IPS-18a (cell line): ENCODE results near the gene USP47.

Source experiments
- H3K27ac ChIP-seq: one replicate; pipeline ENCODE4 v1.5.1; 2013; ENCODE audit warnings: low read length
- H3K27me3 ChIP-seq: one replicate; pipeline ENCODE4 v1.6.1; 2013; ENCODE audit warnings: mild to moderate bottlenecking, low read length; ENCODE audit not compliant: control insufficient read depth, insufficient read depth
- H3K36me3 ChIP-seq: one replicate; pipeline ENCODE4 v1.6.1; 2013; ENCODE audit warnings: low read depth, low read length; ENCODE audit not compliant: control insufficient read depth
- H3K4me1 ChIP-seq: one replicate; pipeline ENCODE4 v1.6.1; 2013; ENCODE audit warnings: low read depth, low read length; ENCODE audit not compliant: control insufficient read depth
- H3K4me3 ChIP-seq: one replicate; pipeline ENCODE4 v1.5.1; 2013; ENCODE audit warnings: low read length
- H3K9ac ChIP-seq: one replicate; pipeline ENCODE4 v1.6.1; 2013; ENCODE audit warnings: mild to moderate bottlenecking, low read length, moderate library complexity
- H3K9me3 ChIP-seq: one replicate; pipeline ENCODE4 v1.6.1; 2013; ENCODE audit warnings: low read depth, low read length; ENCODE audit not compliant: control insufficient read depth

USP47 gene

DNA sequence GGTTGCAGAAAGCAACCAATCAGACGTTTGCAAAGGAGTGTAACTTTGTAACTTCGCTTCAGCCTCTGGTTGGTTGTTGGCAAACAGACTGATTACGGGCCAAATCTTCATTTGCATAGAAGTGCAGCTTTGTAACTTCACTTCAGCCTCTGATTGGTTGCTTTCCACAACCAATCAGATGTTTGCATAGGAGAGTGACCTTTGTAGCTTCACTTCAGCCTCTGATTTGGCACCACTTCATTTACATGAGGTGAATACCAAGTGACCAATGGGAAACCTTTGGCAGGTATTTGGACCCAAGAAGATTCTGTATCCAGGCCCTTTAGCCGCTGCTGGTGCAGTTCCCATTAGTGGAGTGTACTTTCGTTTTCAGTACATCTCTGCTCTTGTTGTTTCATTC is 16.0 kb downstream of the USP47 start:
- no peaks in the 10 kb centered on the region for H3K27me3 ChIP-seq

DNA sequence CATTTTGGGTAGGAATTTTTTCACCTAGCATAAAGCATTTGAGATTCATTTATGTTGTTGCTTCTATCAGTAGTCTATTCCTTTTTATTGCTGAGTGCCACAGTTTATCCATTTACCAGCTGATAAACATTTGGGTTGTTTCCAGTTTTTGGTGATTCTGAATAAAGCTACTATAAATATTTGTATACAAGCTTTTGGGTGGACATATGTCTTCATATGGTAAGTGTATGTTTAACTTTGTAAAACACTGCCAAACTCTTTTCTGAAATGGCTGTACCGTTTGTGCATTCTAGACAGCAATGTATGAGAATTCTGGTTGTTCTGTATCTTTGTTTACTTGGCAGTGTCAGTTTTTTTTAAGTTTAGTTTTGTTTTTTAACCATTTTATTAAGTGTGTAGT is 16.9 kb downstream of the USP47 start:
- Histone ChIP-seq H3K27ac (no peak overlapping the region), H3K9me3 (no peaks in the 10 kb centered on the region), H3K4me3 (no peak overlapping the region)

More for the DNA sequence above, 16.0 kb downstream of the USP47 start:
- Histone ChIP-seq H3K4me3 (no peak overlapping the region), H3K4me1 (peaks cover 26% of the 10 kb centered on the region), H3K9me3 (no peaks in the 10 kb centered on the region), H3K27ac (no peak overlapping the region), H3K9ac (no peak overlapping the region), H3K36me3 (no peaks in the 10 kb centered on the region)

GRCh38 chr11:11860103-11860979 is 18.6 kb downstream of the USP47 start:
- Histone ChIP-seq H3K4me3 (no peak overlapping the region), H3K9ac (no peak overlapping the region), H3K36me3 (no peaks in the 10 kb centered on the region), H3K4me1 (peaks cover 37% of the 10 kb centered on the region), H3K9me3 (no peaks in the 10 kb centered on the region), H3K27me3 (no peaks in the 10 kb centered on the region), H3K27ac (no peak overlapping the region)

More for the DNA sequence above, 16.9 kb downstream of the USP47 start:
- no peaks in the 10 kb centered on the region for H3K36me3 ChIP-seq
- H3K27me3 ChIP-seq: no peaks in the 10 kb centered on the region
- H3K9ac ChIP-seq: no peak overlapping the region
- peaks cover 26% of the 10 kb centered on the region for H3K4me1 ChIP-seq

DNA sequence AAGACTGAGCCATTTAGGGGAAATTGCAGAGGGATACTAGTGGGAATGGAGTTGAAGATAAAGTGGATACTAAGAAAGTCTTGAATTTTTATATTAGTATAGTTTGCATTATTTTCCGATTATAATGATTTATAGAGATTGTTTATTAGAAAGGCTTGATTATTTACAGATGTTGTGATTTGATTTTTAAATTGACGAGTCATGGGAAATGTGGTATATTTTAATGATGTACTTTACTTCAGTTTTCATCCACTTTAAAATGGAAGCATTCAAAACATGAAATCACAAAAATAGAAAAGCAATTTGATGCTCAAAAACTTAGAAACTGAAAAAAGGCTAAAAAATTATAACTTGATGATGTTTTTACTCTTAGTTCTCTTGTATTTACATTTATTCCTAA is 21.2 kb downstream of the USP47 start:
- no peaks in the 10 kb centered on the region for H3K9me3 ChIP-seq
- no peaks in the 10 kb centered on the region for H3K27me3 ChIP-seq
- peaks cover 24% of the 10 kb centered on the region for H3K4me1 ChIP-seq
- no peak overlapping the region for H3K9ac ChIP-seq
- no peaks in the 10 kb centered on the region for H3K36me3 ChIP-seq
- no peak overlapping the region for H3K27ac ChIP-seq
- H3K4me3 ChIP-seq: no peak overlapping the region

GRCh38 chr11:11864332-11864731 is 22.6 kb downstream of the USP47 start:
- Histone ChIP-seq H3K27me3 (no peaks in the 10 kb centered on the region), H3K9me3 (no peaks in the 10 kb centered on the region), H3K27ac (no peak overlapping the region), H3K4me1 (peaks cover 15% of the 10 kb centered on the region), H3K36me3 (no peaks in the 10 kb centered on the region), H3K4me3 (no peak overlapping the region), H3K9ac (no peak overlapping the region)

- no peak overlapping the region for H3K9ac ChIP-seq
- no peak overlapping the region for H3K27ac ChIP-seq
Measured at GRCh38 chr11:11864803-11865202, 23.0 kb downstream of the USP47 start.

DNA sequence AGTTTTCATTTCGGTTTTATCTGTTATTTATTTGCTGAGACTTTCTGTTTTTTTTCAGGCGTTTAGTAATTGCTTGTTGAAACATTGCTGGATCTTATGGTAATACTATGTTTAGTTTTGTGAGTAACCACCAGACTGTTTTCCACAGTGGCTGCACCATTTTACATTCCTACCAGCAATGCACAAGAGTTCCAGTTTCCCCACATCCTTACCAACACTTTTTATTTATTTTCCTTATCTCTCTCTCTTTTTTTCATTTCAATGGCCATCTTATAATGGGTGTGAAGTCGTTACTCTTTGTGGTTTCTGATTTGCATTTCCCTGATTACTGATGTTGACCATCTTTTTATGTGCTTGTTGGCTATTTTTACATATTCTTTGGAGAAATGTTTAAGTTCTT is 23.7 kb downstream of the USP47 start:
- Histone ChIP-seq H3K27ac (peak overlapping the region; percentile 24), H3K9ac (no peak overlapping the region), H3K4me3 (peak overlapping the region; percentile 18), H3K27me3 (no peaks in the 10 kb centered on the region), H3K9me3 (no peaks in the 10 kb centered on the region), H3K4me1 (peaks cover 15% of the 10 kb centered on the region), H3K36me3 (no peaks in the 10 kb centered on the region)

More at GRCh38 chr11:11864803-11865202, 23.0 kb downstream of the USP47 start:
- H3K9me3 ChIP-seq: no peaks in the 10 kb centered on the region
- no peaks in the 10 kb centered on the region for H3K27me3 ChIP-seq
- peaks cover 15% of the 10 kb centered on the region for H3K4me1 ChIP-seq
- no peaks in the 10 kb centered on the region for H3K36me3 ChIP-seq
- peak overlapping the region; percentile 18 for H3K4me3 ChIP-seq

- peaks cover 15% of the 10 kb centered on the region for H3K4me1 ChIP-seq
- no peaks in the 10 kb centered on the region for H3K36me3 ChIP-seq
- no peaks in the 10 kb centered on the region for H3K9me3 ChIP-seq
- H3K4me3 ChIP-seq: no peak overlapping the region
- no peak overlapping the region for H3K27ac ChIP-seq
- no peak overlapping the region for H3K9ac ChIP-seq
- H3K27me3 ChIP-seq: no peaks in the 10 kb centered on the region
Measured at GRCh38 chr11:11866203-11866602, 24.4 kb downstream of the USP47 start.

- Histone ChIP-seq H3K4me1 (peaks cover 22% of the 10 kb centered on the region), H3K27ac (no peak overlapping the region), H3K27me3 (no peaks in the 10 kb centered on the region), H3K9me3 (no peaks in the 10 kb centered on the region), H3K9ac (no peak overlapping the region), H3K4me3 (no peak overlapping the region), H3K36me3 (no peaks in the 10 kb centered on the region)
Measured at GRCh38 chr11:11867720-11868119, 25.9 kb downstream of the USP47 start.

DNA sequence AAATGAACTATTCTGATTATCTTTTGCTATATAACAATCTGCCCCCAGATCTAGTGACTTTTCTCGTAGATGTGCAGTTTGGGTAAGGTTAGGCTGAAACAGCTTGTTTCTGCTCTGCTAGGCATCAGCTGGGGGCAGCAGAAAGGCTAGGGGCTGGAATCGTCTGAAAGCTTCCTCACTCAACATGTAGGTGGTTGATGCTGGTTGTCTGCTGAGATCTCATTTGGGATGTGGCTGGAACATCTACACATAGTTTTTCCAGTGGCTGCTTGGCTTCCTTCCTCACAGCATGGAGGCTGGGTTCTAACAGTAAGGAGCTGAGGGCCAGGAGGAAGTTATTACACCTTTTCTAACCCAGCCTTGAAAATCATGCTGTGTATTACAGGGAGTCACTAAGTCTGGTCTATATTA is 30.2 kb downstream of the USP47 start:
- Histone ChIP-seq H3K27me3 (no peaks in the 10 kb centered on the region), H3K4me1 (peaks cover 7% of the 10 kb centered on the region), H3K9me3 (no peaks in the 10 kb centered on the region), H3K9ac (no peak overlapping the region), H3K36me3 (peaks cover 3% of the 10 kb centered on the region), H3K27ac (no peak overlapping the region), H3K4me3 (no peak overlapping the region)

DNA sequence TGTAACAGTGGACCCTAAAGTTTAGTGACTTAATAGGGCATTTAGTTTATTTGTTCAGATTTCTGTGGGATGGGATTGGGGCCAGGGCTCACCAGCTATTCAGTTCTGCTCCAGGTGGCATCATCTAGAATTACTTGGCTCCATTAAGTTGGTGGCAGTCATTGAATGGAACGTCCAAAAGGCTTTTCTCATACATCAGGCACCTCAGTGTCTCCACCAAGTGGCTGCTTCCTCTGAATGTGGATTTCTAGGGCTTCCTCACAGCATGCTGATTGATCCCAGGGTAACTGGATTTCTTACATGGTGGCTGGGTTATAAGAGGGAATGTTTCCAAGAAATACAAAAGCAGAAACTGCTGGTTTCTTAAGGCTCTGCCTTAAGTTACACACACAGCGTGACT is 34.7 kb downstream of the USP47 start:
- Histone ChIP-seq H3K4me3 (no peak overlapping the region), H3K4me1 (peaks cover 7% of the 10 kb centered on the region), H3K27me3 (no peaks in the 10 kb centered on the region), H3K27ac (no peak overlapping the region), H3K36me3 (peaks cover 3% of the 10 kb centered on the region), H3K9ac (no peak overlapping the region), H3K9me3 (no peaks in the 10 kb centered on the region)

DNA sequence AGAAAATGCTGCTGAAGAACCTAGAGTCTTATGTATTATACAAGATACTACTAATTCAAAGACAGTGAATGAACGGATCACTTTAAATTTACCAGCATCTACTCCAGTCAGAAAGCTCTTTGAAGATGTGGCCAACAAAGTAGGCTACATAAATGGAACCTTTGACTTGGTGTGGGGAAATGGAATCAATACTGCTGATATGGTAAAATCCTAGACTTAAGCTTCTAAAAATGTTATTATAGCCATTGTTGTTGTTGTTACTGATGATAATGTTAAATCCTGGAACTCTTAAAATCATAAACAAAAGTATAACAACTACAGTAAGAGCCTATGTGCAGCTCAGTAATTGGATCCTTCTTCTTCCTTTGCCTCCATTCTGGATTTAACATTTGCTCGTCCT is 38.4 kb downstream of the USP47 start:
- Histone ChIP-seq H3K27ac (no peak overlapping the region), H3K9me3 (no peaks in the 10 kb centered on the region), H3K4me1 (no peaks in the 10 kb centered on the region), H3K36me3 (peaks cover 10% of the 10 kb centered on the region), H3K27me3 (no peaks in the 10 kb centered on the region), H3K9ac (no peak overlapping the region), H3K4me3 (no peak overlapping the region)
